B cell (primary cell): ENCODE results near the gene PEX7. TPM values are rescaled to one million over a fixed set of nuclear protein-coding genes. Genes with fewer than 3 reads are reported as not detected.
"Not testable (repeated sequence)": the region's sequence is repeated elsewhere in the genome, so short reads cannot be mapped to it uniquely, and the experiment has no call there.

Source experiments
- ATAC-seq: fragments of 200-7000 bp; cut with Tn5 transposase; one replicate; pipeline ENCODE4 v1.10.0; 2021; ENCODE audit warnings: low read depth, mild to moderate bottlenecking, moderate number of reproducible peaks, moderate library complexity
- CTCF ChIA-PET: fragments of 350-600 bp; sonication (Branson Sonifier 250); formaldehyde crosslinking; loops from one replicate; lab custom pipeline; 2021; ENCODE audit warnings: antibody characterized with exemption, inconsistent platforms; lab: Charles Lee
- POLR2A ChIA-PET: fragments of 350-600 bp; sonication (Branson Sonifier 250); formaldehyde crosslinking; loops from one replicate; lab custom pipeline; 2021; ENCODE audit warnings: antibody characterized with exemption; lab: Charles Lee
- DNase-seq: peaks from one replicate; pipeline ENCODE4 v3.0.0; 2013
- H2AFZ ChIP-seq: 2 replicates; pipeline ENCODE4 v1.6.1; 2012; ENCODE audit warnings: mild to moderate bottlenecking, low read depth, low read length; ENCODE audit not compliant: insufficient read depth, poor library complexity, severe bottlenecking
- H3K27ac ChIP-seq, 2 donors: 1 replicate in 1 of 2; 2 replicates in 1 of 2; pipeline ENCODE4 v1.5.1; 2012 to 2013; ENCODE audit warnings: low read length in 2 of 2, mild to moderate bottlenecking in 2 of 2, moderate library complexity in 1 of 2
- H3K27me3 ChIP-seq, 4 experiments: fragments of 200-600 bp in 1 of 4; sonication (generic) in 1 of 4; replicated peaks in 1 of 4; 1 replicate in 2 of 4; 2 replicates in 2 of 4; pipeline versions ENCODE4 v1.6.1 to v1.7.0; 2013 to 2016; ENCODE audit warnings: low read length in 3 of 4, mild to moderate bottlenecking in 2 of 4, mixed read lengths in 1 of 4, moderate library complexity in 1 of 4; ENCODE audit not compliant: insufficient read depth in 4 of 4, control insufficient read depth in 3 of 4; ENCODE audit errors: control extremely low read depth in 1 of 4
- H3K36me3 ChIP-seq, 2 experiments: replicated peaks in 1 of 2; 1 replicate in 1 of 2; 2 replicates in 1 of 2; pipeline versions ENCODE4 v1.6.1 to v1.7.1; 2013; ENCODE audit warnings: low read length in 1 of 2; ENCODE audit not compliant: insufficient read depth in 2 of 2, control insufficient read depth in 1 of 2; ENCODE audit errors: control extremely low read depth in 1 of 2, extremely low read depth in 1 of 2
- H3K4me1 ChIP-seq, 2 donors: fragments of 200-600 bp in 1 of 2; sonication (generic) in 1 of 2; 1 replicate in 1 of 2; 2 replicates in 1 of 2; pipeline versions ENCODE4 v1.5.1 to v1.6.1; 2013 to 2017; ENCODE audit warnings: low read length in 2 of 2; ENCODE audit not compliant: control insufficient read depth in 2 of 2, insufficient read depth in 2 of 2
- H3K4me2 ChIP-seq: replicated peaks from 2 replicates; pipeline ENCODE3; 2012; ENCODE audit warnings: mild to moderate bottlenecking, low read depth, low read length; ENCODE audit not compliant: poor library complexity, severe bottlenecking
- H3K4me3 ChIP-seq, 5 experiments: fragments of 200-600 bp in 1 of 5; sonication (generic) in 1 of 5; 1 replicate in 3 of 5; 2 replicates in 2 of 5; pipeline versions ENCODE4 v1.5.1 to v1.7.0; 2011 to 2016; ENCODE audit warnings: low read length in 4 of 5, mild to moderate bottlenecking in 4 of 5, low read depth in 2 of 5, control low read depth in 1 of 5, moderate library complexity in 1 of 5; ENCODE audit not compliant: insufficient read depth in 1 of 5; ENCODE audit errors: control extremely low read depth in 1 of 5, extremely low read depth in 1 of 5
- H3K79me2 ChIP-seq: fragments of 200-600 bp; sonication (generic); one replicate; pipeline ENCODE4 v1.6.0; 2016; ENCODE audit warnings: low read length; ENCODE audit not compliant: control insufficient read depth, insufficient read depth
- H3K9ac ChIP-seq: fragments of 200-600 bp; sonication (generic); 2 replicates; pipeline ENCODE4 v1.6.1; 2017; ENCODE audit warnings: mild to moderate bottlenecking, low read length, moderate library complexity
- H3K9me3 ChIP-seq, 3 donors: one replicate each; pipeline versions ENCODE4 v1.6.1 to v1.7.1; 2013; ENCODE audit warnings: low read length in 2 of 3; ENCODE audit not compliant: control insufficient read depth in 2 of 3, insufficient read depth in 1 of 3; ENCODE audit errors: control extremely low read depth in 1 of 3
- H4K20me1 ChIP-seq: 2 replicates; pipeline ENCODE4 v1.6.0; 2012; ENCODE audit warnings: mild to moderate bottlenecking, low read length; ENCODE audit not compliant: insufficient read depth, control insufficient read depth, poor library complexity, severe bottlenecking
- H3K27ac Mint-ChIP-seq: one replicate; pipeline ENCODE4 v1.8.0; 2021; ENCODE audit warnings: mixed read lengths
- H3K27me3 Mint-ChIP-seq: one replicate; pipeline ENCODE4 v1.8.0; 2021; ENCODE audit warnings: mixed read lengths
- H3K4me1 Mint-ChIP-seq: one replicate; pipeline ENCODE4 v1.8.0; 2021; ENCODE audit warnings: mixed read lengths
- H3K4me3 Mint-ChIP-seq: one replicate; pipeline ENCODE4 v1.8.0; 2021; ENCODE audit warnings: mixed read lengths
- H3K9me3 Mint-ChIP-seq: one replicate; pipeline ENCODE4 v1.8.0; 2022; ENCODE audit warnings: mixed read lengths; ENCODE audit not compliant: insufficient read depth
- EZH2 ChIP-seq: IDR thresholded peaks from 2 replicates; pipeline ENCODE4 v1.6.1; 2012; ENCODE audit warnings: borderline replicate concordance, low read depth, mild to moderate bottlenecking, moderate library complexity, low read length; ENCODE audit not compliant: insufficient read depth, poor library complexity, severe bottlenecking
- WGBS: methylation state at CpG from one replicate; pipeline ENCODE4 v1.1.5; 2013; ENCODE audit warnings: missing lambda C conversion rate; ENCODE audit not compliant: insufficient coverage; 5-methylcytosine and 5-hydroxymethylcytosine counted together
- intact Hi-C: fragments of 100-400 bp; cut with micrococcal nuclease; formaldehyde crosslinking; loops from one replicate; pipeline ENCODE4 v1.10.0; 2022
- polyA plus RNA-seq: library from polyadenylated mRNA; depleted of rRNA; stranded (reverse); fragments of >200 nt; gene quantifications from 2 replicates; pipeline ENCODE4 v1.2.3, GENCODE V29; 2012
- total RNA-seq, 2 donors: library from RNA; stranded (reverse); fragments of 120-200 nt in 1 of 2; gene quantifications; 1 replicate in 1 of 2; 2 replicates in 1 of 2; pipeline versions ENCODE4 v1.2.3 to v1.2.4, GENCODE V29; 2013 to 2022
- TF ChIP-seq, protein P1 (sequence below): fragments of 200-600 bp; IDR thresholded peaks from one replicate; pipeline ENCODE4 v1.8.0; 2022; ENCODE audit warnings: antibody characterized with exemption, mild to moderate bottlenecking

The PEX7 gene
- total and polyA plus RNA-seq, 2 donors (not counting 1 experiment from before 2014, with no cell fraction given): 3.9 TPM

DNA sequence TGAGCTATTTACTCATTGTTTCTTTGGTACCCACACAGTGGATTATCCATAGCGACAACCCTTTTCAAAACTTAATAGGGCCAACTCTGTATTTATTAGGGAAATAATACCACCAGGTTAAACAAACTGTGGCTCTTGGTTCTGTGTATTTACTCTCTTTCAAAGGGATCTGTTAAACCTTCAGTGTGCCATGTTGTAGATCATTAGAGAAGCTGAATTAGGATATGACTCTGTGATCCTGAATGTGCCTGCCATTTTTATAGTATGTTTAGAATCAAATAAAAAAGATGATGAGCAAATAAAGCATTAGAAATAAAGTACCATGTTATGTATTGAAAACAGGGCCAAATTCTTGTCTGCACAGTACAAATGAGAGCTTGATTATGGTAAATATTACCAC, 74.7 kb downstream of the PEX7 start:
- H3K4me3 ChIP-seq: no peak overlapping the region
- H2AFZ ChIP-seq: no peak overlapping the region
- H3K9ac ChIP-seq: no peak overlapping the region
- no peak for DNase-seq
- TF ChIP-seq EZH2: no peak
- TF ChIP-seq, protein P1, sequence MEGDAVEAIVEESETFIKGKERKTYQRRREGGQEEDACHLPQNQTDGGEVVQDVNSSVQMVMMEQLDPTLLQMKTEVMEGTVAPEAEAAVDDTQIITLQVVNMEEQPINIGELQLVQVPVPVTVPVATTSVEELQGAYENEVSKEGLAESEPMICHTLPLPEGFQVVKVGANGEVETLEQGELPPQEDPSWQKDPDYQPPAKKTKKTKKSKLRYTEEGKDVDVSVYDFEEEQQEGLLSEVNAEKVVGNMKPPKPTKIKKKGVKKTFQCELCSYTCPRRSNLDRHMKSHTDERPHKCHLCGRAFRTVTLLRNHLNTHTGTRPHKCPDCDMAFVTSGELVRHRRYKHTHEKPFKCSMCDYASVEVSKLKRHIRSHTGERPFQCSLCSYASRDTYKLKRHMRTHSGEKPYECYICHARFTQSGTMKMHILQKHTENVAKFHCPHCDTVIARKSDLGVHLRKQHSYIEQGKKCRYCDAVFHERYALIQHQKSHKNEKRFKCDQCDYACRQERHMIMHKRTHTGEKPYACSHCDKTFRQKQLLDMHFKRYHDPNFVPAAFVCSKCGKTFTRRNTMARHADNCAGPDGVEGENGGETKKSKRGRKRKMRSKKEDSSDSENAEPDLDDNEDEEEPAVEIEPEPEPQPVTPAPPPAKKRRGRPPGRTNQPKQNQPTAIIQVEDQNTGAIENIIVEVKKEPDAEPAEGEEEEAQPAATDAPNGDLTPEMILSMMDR: no peak
- no peak overlapping the region for H3K27ac Mint-ChIP-seq
- H3K4me2 ChIP-seq: no peak overlapping the region
- no CpG with 5 or more reads among the region's 1 CpG for WGBS
- intact Hi-C loops: no loop called here
- H3K79me2 ChIP-seq: no peaks in the 10 kb centered on the region
- no peak overlapping the region for H3K4me3 Mint-ChIP-seq
- H3K27me3 ChIP-seq: no peaks in the 10 kb centered on the region
- no peaks in the 10 kb centered on the region for H3K4me1 ChIP-seq
- peaks cover 1 to 10% of the 10 kb centered on the region in 2 experiments for H3K36me3 ChIP-seq
- ChIA-PET CTCF (no interaction called here), POLR2A (interaction anchor here (0.6 kb wide), 1 partner anchor 1130 kb away, joined by 3 read pairs; no protein-coding TSS in a partner anchor)
- H3K9me3 ChIP-seq: no peaks in the 10 kb centered on the region
- ATAC-seq: no peak
- H3K27me3 Mint-ChIP-seq: no peaks in the 10 kb centered on the region
- no peak overlapping the region for H3K27ac ChIP-seq
- no peaks in the 10 kb centered on the region for H3K9me3 Mint-ChIP-seq
- no peaks in the 10 kb centered on the region for H4K20me1 ChIP-seq
- no peaks in the 10 kb centered on the region for H3K4me1 Mint-ChIP-seq

DNA sequence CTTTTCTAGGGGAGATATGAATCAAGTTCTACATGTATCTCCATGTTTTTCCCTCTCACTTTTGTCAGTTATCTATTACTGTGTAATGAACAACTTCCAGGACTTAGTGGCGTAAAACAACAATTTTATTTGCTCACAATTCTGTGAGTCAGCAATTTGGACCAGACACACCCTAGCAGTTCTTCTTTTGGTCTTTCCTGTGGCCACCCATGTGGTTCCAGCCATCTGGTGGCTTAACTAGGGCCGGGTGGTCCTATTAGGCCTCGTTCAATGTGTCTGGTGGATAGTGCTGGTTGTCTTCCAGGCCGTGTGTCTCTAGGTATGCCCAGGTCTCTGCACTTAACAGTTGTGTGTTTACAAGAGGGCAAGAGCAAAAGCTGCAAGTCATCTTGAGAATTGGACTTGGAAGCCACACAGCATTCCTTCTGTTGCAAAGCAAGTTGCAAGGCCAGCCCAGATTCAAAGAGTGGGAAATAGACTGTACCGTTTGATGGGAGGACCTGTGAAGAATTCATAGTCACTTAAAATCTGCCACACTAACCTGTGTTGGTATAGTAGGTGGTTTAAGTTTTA, 78.9 kb downstream of the PEX7 start:
- intact Hi-C loops: no loop called here
- Histone ChIP-seq H3K27ac (no peak overlapping the region), H2AFZ (no peak overlapping the region), H3K36me3 (peaks cover 4 to 30% of the 10 kb centered on the region in 2 experiments), H4K20me1 (no peaks in the 10 kb centered on the region), H3K4me1 (no peaks in the 10 kb centered on the region), H3K9ac (no peak overlapping the region), H3K27me3 (no peaks in the 10 kb centered on the region), H3K4me3 (no peak overlapping the region), H3K79me2 (no peaks in the 10 kb centered on the region), H3K4me2 (no peak overlapping the region), H3K9me3 (no peaks in the 10 kb centered on the region)
- CTCF ChIA-PET: no interaction called here
- no peaks in the 10 kb centered on the region for H3K4me1 Mint-ChIP-seq
- H3K27ac Mint-ChIP-seq: no peak overlapping the region
- DNase-seq (no peak), ATAC-seq (no peak)
- TF ChIP-seq, protein P1: no peak
- no peak for TF ChIP-seq EZH2
- WGBS: 92% methylated on average over 4 of the region's 5 CpGs
- no peaks in the 10 kb centered on the region for H3K27me3 Mint-ChIP-seq
- no peak overlapping the region for H3K4me3 Mint-ChIP-seq
- H3K9me3 Mint-ChIP-seq: no peaks in the 10 kb centered on the region
- POLR2A ChIA-PET: no interaction called here

DNA sequence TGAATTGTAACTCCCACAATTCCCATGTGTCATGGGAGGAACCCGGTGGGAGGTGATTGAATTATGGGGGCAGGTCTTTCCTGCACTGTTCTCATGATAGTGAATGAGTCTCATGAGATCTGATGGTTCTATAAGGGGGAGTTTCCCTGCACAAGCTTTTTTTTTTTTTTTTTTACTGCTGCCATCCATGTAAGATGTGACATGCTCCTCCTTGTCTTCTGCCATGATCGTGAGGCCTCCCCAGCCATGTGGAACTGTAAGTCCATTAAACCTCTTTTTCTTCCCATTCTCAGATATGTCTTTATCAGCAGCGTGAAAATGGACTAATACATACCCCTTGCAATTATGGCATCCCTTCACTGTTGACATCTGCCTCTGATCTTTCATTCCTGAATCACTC, 82.1 kb downstream of the PEX7 start:
- H4K20me1 ChIP-seq, CTCF ChIA-PET, H3K4me2 ChIP-seq, H3K4me3 Mint-ChIP-seq, H3K4me1 ChIP-seq, H3K9me3 Mint-ChIP-seq, intact Hi-C loops, H3K27ac Mint-ChIP-seq, POLR2A ChIA-PET, H3K27ac ChIP-seq, H2AFZ ChIP-seq, H3K9ac ChIP-seq, H3K79me2 ChIP-seq, H3K27me3 ChIP-seq, ATAC-seq, H3K9me3 ChIP-seq, DNase-seq, H3K27me3 Mint-ChIP-seq, H3K4me1 Mint-ChIP-seq, H3K4me3 ChIP-seq: not testable (repeated sequence)
- WGBS: 100% methylated on average over 2 of the region's 3 CpGs
- peaks cover 2 to 30% of the 10 kb centered on the region in 2 experiments for H3K36me3 ChIP-seq
